Fibroblast of lung (primary cell): ENCODE results near the gene TECPR2.

Source experiments
- CTCF ChIP-seq, 2 donors: IDR thresholded peaks in 1 of 2; conservative IDR thresholded peaks in 1 of 2; 1 replicate in 1 of 2; 2 replicates in 1 of 2; pipeline ENCODE4 v1.5.1; 2011 to 2012; ENCODE audit warnings: low read length in 2 of 2, control low read depth in 1 of 2, inconsistent platforms in 1 of 2, low read depth in 1 of 2, mild to moderate bottlenecking in 1 of 2
- EZH2 ChIP-seq: IDR thresholded peaks from 2 replicates; pipeline ENCODE4 v1.5.1; 2012; ENCODE audit warnings: low read length, control low read depth, mild to moderate bottlenecking; ENCODE audit errors: missing control alignments

- TF ChIP-seq CTCF (conservative IDR thresholded peaks at IDR 0.05 in 1 of 2, IDR thresholded peaks at IDR 0.05 in 1 of 2; ENCODE audit: low read depth in 1 of 2, low read length in 2 of 2) = no peak
- TF ChIP-seq EZH2 = no peak
These were observed 128.6 kb downstream of the TECPR2 start for GRCh38 chr14:102491366-102491765.
